Stimulated activated memory B cell treated with anti-CD40 and anti-IgM and Interleukin-4, amounts not matched to agents 10 μg/mL and 1 μg/mL and 100 μg/mL, for 72 hours (primary cell): Measurements from ENCODE around the gene TEKT1.
"Not testable (repeated sequence)": the region's sequence is repeated elsewhere in the genome, so short reads cannot be mapped to it uniquely, and the experiment has no call there.

ENCODE experiments used
- ATAC-seq: fragments of 150-1000 bp; cut with Tn5 transposase; 2 replicates; pipeline ENCODE4 v1.10.0; 2021
- H3K27ac Mint-ChIP-seq: one replicate; pipeline ENCODE4 v1.8.0; 2022; ENCODE audit warnings: mild to moderate bottlenecking, mixed read lengths
- H3K27me3 Mint-ChIP-seq: one replicate; pipeline ENCODE4 v1.8.0; 2022; ENCODE audit warnings: mixed read lengths
- H3K36me3 Mint-ChIP-seq: one replicate; pipeline ENCODE4 v1.8.0; 2022; ENCODE audit warnings: mixed read lengths
- H3K4me1 Mint-ChIP-seq: one replicate; pipeline ENCODE4 v1.8.0; 2022; ENCODE audit warnings: mixed read lengths
- H3K4me3 Mint-ChIP-seq: one replicate; pipeline ENCODE4 v1.8.0; 2022; ENCODE audit warnings: mild to moderate bottlenecking, moderate library complexity, mixed read lengths
- H3K9me3 Mint-ChIP-seq: one replicate; pipeline ENCODE4 v1.8.0; 2022; ENCODE audit warnings: mixed read lengths

Gene TEKT1

GRCh38 chr17:6793748-6794493 lies 37.6 kb downstream of the TEKT1 start:
- Mint-ChIP-seq H3K9me3 (no peaks in the 10 kb centered on the region), H3K36me3 (no peaks in the 10 kb centered on the region), H3K27me3 (peaks cover 52% of the 10 kb centered on the region), H3K27ac (no peak overlapping the region), H3K4me1 (no peaks in the 10 kb centered on the region), H3K4me3 (no peak overlapping the region)
- no peak for ATAC-seq

- Mint-ChIP-seq H3K27me3 (peaks cover 83% of the 10 kb centered on the region), H3K9me3 (peaks cover 5% of the 10 kb centered on the region), H3K4me3 (no peak overlapping the region), H3K4me1 (no peaks in the 10 kb centered on the region), H3K27ac (no peak overlapping the region), H3K36me3 (no peaks in the 10 kb centered on the region)
- no peak for ATAC-seq
These were observed 42.4 kb downstream of the TEKT1 start for GRCh38 chr17:6789146-6789545.

GRCh38 chr17:6787081-6787693 lies 44.3 kb downstream of the TEKT1 start:
- H3K27ac Mint-ChIP-seq = no peak overlapping the region
- no peak for ATAC-seq
- H3K36me3 Mint-ChIP-seq = peaks cover 9% of the 10 kb centered on the region
- no peaks in the 10 kb centered on the region for H3K4me1 Mint-ChIP-seq
- peaks cover 89% of the 10 kb centered on the region for H3K27me3 Mint-ChIP-seq
- peaks cover 16% of the 10 kb centered on the region for H3K9me3 Mint-ChIP-seq
- no peak overlapping the region for H3K4me3 Mint-ChIP-seq

- ATAC-seq = no peak
- Mint-ChIP-seq H3K27me3 (peaks cover 89% of the 10 kb centered on the region), H3K36me3 (peaks cover 9% of the 10 kb centered on the region), H3K4me3 (no peak overlapping the region), H3K27ac (no peak overlapping the region), H3K4me1 (no peaks in the 10 kb centered on the region), H3K9me3 (peaks cover 22% of the 10 kb centered on the region)
These were observed 44.9 kb downstream of the TEKT1 start for GRCh38 chr17:6786618-6787017.

GRCh38 chr17:6782244-6782643 lies 49.3 kb downstream of the TEKT1 start:
- Mint-ChIP-seq H3K36me3 (peaks cover 9% of the 10 kb centered on the region), H3K4me3 (no peak overlapping the region), H3K27ac (no peak overlapping the region), H3K4me1 (no peaks in the 10 kb centered on the region), H3K27me3 (peaks cover 93% of the 10 kb centered on the region), H3K9me3 (peaks cover 29% of the 10 kb centered on the region)
- ATAC-seq = no peak

GRCh38 chr17:6780886-6781285 lies 50.6 kb downstream of the TEKT1 start:
- peaks cover 9% of the 10 kb centered on the region for H3K36me3 Mint-ChIP-seq
- ATAC-seq = no peak
- H3K27ac Mint-ChIP-seq = no peak overlapping the region
- H3K4me3 Mint-ChIP-seq = no peak overlapping the region
- H3K4me1 Mint-ChIP-seq = no peaks in the 10 kb centered on the region
- peaks cover 92% of the 10 kb centered on the region for H3K27me3 Mint-ChIP-seq
- peaks cover 27% of the 10 kb centered on the region for H3K9me3 Mint-ChIP-seq

GRCh38 chr17:6780001-6780400 lies 51.5 kb downstream of the TEKT1 start:
- ATAC-seq = no peak
- Mint-ChIP-seq H3K4me3 (no peak overlapping the region), H3K4me1 (no peaks in the 10 kb centered on the region), H3K27me3 (peaks cover 90% of the 10 kb centered on the region), H3K9me3 (peaks cover 24% of the 10 kb centered on the region), H3K27ac (no peak overlapping the region), H3K36me3 (peaks cover 9% of the 10 kb centered on the region)

GRCh38 chr17:6779411-6779810 lies 52.1 kb downstream of the TEKT1 start:
- Mint-ChIP-seq H3K27ac (no peak overlapping the region), H3K36me3 (peaks cover 11% of the 10 kb centered on the region), H3K4me1 (no peaks in the 10 kb centered on the region), H3K4me3 (no peak overlapping the region), H3K27me3 (peaks cover 87% of the 10 kb centered on the region), H3K9me3 (peaks cover 27% of the 10 kb centered on the region)
- no peak for ATAC-seq

- no peak for ATAC-seq
- Mint-ChIP-seq H3K9me3 (peaks cover 22% of the 10 kb centered on the region), H3K36me3 (peaks cover 37% of the 10 kb centered on the region), H3K27ac (no peak within 1 kb of the TSS), H3K4me3 (no peak within 1 kb of the TSS), H3K4me1 (no peaks in the 10 kb centered on the region), H3K27me3 (peaks cover 52% of the 10 kb centered on the region)
These were observed 55.6 kb downstream of the TEKT1 start, which contains the start of gene FBXO39 for GRCh38 chr17:6775871-6776405. TSS of gene FBXO39 (plus strand) at chr17:6776215. CDS start at chr17:6779869, 3,654 bp downstream.

- not testable (repeated sequence) for H3K4me1 Mint-ChIP-seq
- peaks cover 47% of the 10 kb centered on the region for H3K36me3 Mint-ChIP-seq
- H3K9me3 Mint-ChIP-seq = peaks cover 22% of the 10 kb centered on the region
These were observed 56.6 kb downstream of the TEKT1 start for GRCh38 chr17:6774906-6775305.

GRCh38 chr17:6772016-6772415 lies 59.5 kb downstream of the TEKT1 start:
- peaks cover 18% of the 10 kb centered on the region for H3K27me3 Mint-ChIP-seq
- no peaks in the 10 kb centered on the region for H3K4me1 Mint-ChIP-seq
- no peak overlapping the region for H3K4me3 Mint-ChIP-seq
- no peak for ATAC-seq
- H3K27ac Mint-ChIP-seq = no peak overlapping the region
- H3K9me3 Mint-ChIP-seq = peaks cover 34% of the 10 kb centered on the region
- H3K36me3 Mint-ChIP-seq = peaks cover 76% of the 10 kb centered on the region

More at GRCh38 chr17:6774906-6775305, 56.6 kb downstream of the TEKT1 start:
- H3K4me3 Mint-ChIP-seq, H3K27ac Mint-ChIP-seq, ATAC-seq: not testable (repeated sequence)
- peaks cover 42% of the 10 kb centered on the region for H3K27me3 Mint-ChIP-seq

- Mint-ChIP-seq H3K9me3 (peaks cover 39% of the 10 kb centered on the region), H3K4me1 (no peaks in the 10 kb centered on the region), H3K27me3 (no peaks in the 10 kb centered on the region), H3K27ac (no peak overlapping the region), H3K4me3 (no peak overlapping the region), H3K36me3 (peaks cover 100% of the 10 kb centered on the region)
- no peak for ATAC-seq
These were observed 63.1 kb downstream of the TEKT1 start for GRCh38 chr17:6768447-6768846.

- H3K9me3 Mint-ChIP-seq = peaks cover 14% of the 10 kb centered on the region
- H3K4me1 Mint-ChIP-seq = peaks cover 21% of the 10 kb centered on the region
- H3K27ac Mint-ChIP-seq = no peak overlapping the region
- no peak overlapping the region for H3K4me3 Mint-ChIP-seq
- ATAC-seq = no peak
- no peaks in the 10 kb centered on the region for H3K27me3 Mint-ChIP-seq
- H3K36me3 Mint-ChIP-seq = peaks cover 76% of the 10 kb centered on the region
These were observed 69.8 kb downstream of the TEKT1 start for GRCh38 chr17:6761779-6762178.

GRCh38 chr17:6757747-6758146 lies 73.8 kb downstream of the TEKT1 start:
- Mint-ChIP-seq H3K36me3 (peaks cover 36% of the 10 kb centered on the region), H3K27me3 (no peaks in the 10 kb centered on the region), H3K27ac (peak overlapping the region; percentile 93), H3K4me1 (peaks cover 39% of the 10 kb centered on the region), H3K9me3 (no peaks in the 10 kb centered on the region), H3K4me3 (no peak overlapping the region)
- no peak for ATAC-seq

GRCh38 chr17:6756425-6757031 lies 75.0 kb downstream of the TEKT1 start:
- Mint-ChIP-seq H3K4me3 (peak overlapping the region; percentile 90), H3K4me1 (peaks cover 39% of the 10 kb centered on the region), H3K9me3 (no peaks in the 10 kb centered on the region), H3K36me3 (peaks cover 23% of the 10 kb centered on the region), H3K27me3 (no peaks in the 10 kb centered on the region), H3K27ac (peak overlapping the region; percentile 93)
- peak; percentile 14 for ATAC-seq
